ENCODE data around the gene PAPLN.

The PAPLN gene

GRCh38 chr14:73221945-73222344, 15.4 kb upstream of the PAPLN start:
- Histone ChIP-seq H3K27ac (ENCODE audit: low read depth, low read length) (no peak overlapping the region), H3K4me3 (ENCODE audit: insufficient read depth, low read length, poor library complexity, severe bottlenecking) (no peak overlapping the region), H3K9me3 (ENCODE audit: insufficient read depth, low read length) (no peaks in the 10 kb centered on the region), H2AFZ (ENCODE audit: low read depth, low read length, severe bottlenecking) (no peak overlapping the region), H3K4me2 (ENCODE audit: low read depth, low read length, poor library complexity, severe bottlenecking) (no peak overlapping the region), H3F3A (ENCODE audit: insufficient read depth) (no peaks in the 10 kb centered on the region; the same call in 1 of the 2 replicates), H4K20me1 (ENCODE audit: low read depth, low read length) (no peaks in the 10 kb centered on the region), H3K79me2 (ENCODE audit: insufficient read depth, low read length) (no peaks in the 10 kb centered on the region), H3K27me3 (ENCODE audit: low read length) (no peaks in the 10 kb centered on the region), H3K9me2 (replicated peaks; ENCODE audit: insufficient read depth, low read length) (no peaks in the 10 kb centered on the region), H3K36me3 (ENCODE audit: low read length) (no peaks in the 10 kb centered on the region), H3K9ac (ENCODE audit: low read length) (no peak overlapping the region)
- no peak for TF ChIP-seq EZH2phosphoT487 (conservative IDR thresholded peaks at IDR 0.05; ENCODE audit: low read length)
- TF ChIP-seq CTCF (IDR thresholded peaks at IDR 0.05; ENCODE audit: insufficient read depth, low read length, poor library complexity, severe bottlenecking): no peak

GRCh38 chr14:73223049-73223448, 14.3 kb upstream of the PAPLN start:
- no peak overlapping the region for H2AFZ ChIP-seq (ENCODE audit: low read depth, low read length, severe bottlenecking)
- H3K9ac ChIP-seq (ENCODE audit: low read length): no peak overlapping the region
- H3K9me3 ChIP-seq (ENCODE audit: insufficient read depth, low read length): no peaks in the 10 kb centered on the region
- H3K4me2 ChIP-seq (ENCODE audit: low read depth, low read length, poor library complexity, severe bottlenecking): no peak overlapping the region
- no peak overlapping the region for H3K27ac ChIP-seq (ENCODE audit: low read depth, low read length)
- H4K20me1 ChIP-seq (ENCODE audit: low read depth, low read length): no peaks in the 10 kb centered on the region
- no peak overlapping the region for H3K4me3 ChIP-seq (ENCODE audit: insufficient read depth, low read length, poor library complexity, severe bottlenecking)
- H3F3A ChIP-seq (ENCODE audit: insufficient read depth): no peaks in the 10 kb centered on the region; the same call in 1 of the 2 replicates
- H3K36me3 ChIP-seq (ENCODE audit: low read length): no peaks in the 10 kb centered on the region
- no peaks in the 10 kb centered on the region for H3K27me3 ChIP-seq (ENCODE audit: low read length)
- H3K9me2 ChIP-seq (replicated peaks; ENCODE audit: insufficient read depth, low read length): no peaks in the 10 kb centered on the region
- no peak for TF ChIP-seq EZH2phosphoT487 (conservative IDR thresholded peaks at IDR 0.05; ENCODE audit: low read length)
- no peak for TF ChIP-seq CTCF (IDR thresholded peaks at IDR 0.05; ENCODE audit: insufficient read depth, low read length, poor library complexity, severe bottlenecking)
- no peaks in the 10 kb centered on the region for H3K79me2 ChIP-seq (ENCODE audit: insufficient read depth, low read length)

GRCh38 chr14:73225496-73225895, 11.8 kb upstream of the PAPLN start:
- Histone ChIP-seq H3K9me3 (ENCODE audit: insufficient read depth, low read length) (no peaks in the 10 kb centered on the region), H3K9ac (ENCODE audit: low read length) (no peak overlapping the region), H3F3A (ENCODE audit: insufficient read depth) (no peaks in the 10 kb centered on the region; the same call in 1 of the 2 replicates), H4K20me1 (ENCODE audit: low read depth, low read length) (no peaks in the 10 kb centered on the region), H2AFZ (ENCODE audit: low read depth, low read length, severe bottlenecking) (no peak overlapping the region), H3K4me2 (ENCODE audit: low read depth, low read length, poor library complexity, severe bottlenecking) (no peak overlapping the region), H3K36me3 (ENCODE audit: low read length) (no peaks in the 10 kb centered on the region), H3K79me2 (ENCODE audit: insufficient read depth, low read length) (no peaks in the 10 kb centered on the region), H3K9me2 (replicated peaks; ENCODE audit: insufficient read depth, low read length) (no peaks in the 10 kb centered on the region), H3K27ac (ENCODE audit: low read depth, low read length) (no peak overlapping the region), H3K27me3 (ENCODE audit: low read length) (no peaks in the 10 kb centered on the region), H3K4me3 (ENCODE audit: insufficient read depth, low read length, poor library complexity, severe bottlenecking) (no peak overlapping the region)
- no peak for TF ChIP-seq CTCF (IDR thresholded peaks at IDR 0.05; ENCODE audit: insufficient read depth, low read length, poor library complexity, severe bottlenecking)
- TF ChIP-seq EZH2phosphoT487 (conservative IDR thresholded peaks at IDR 0.05; ENCODE audit: low read length): no peak

Measured in SU-DHL-6 (cell line).